Stimulated activated CD4-positive, alpha-beta T cell treated with anti-CD3 and anti-CD28 coated beads, TNF-alpha, amount 100 ng/mL, for 24 hours (primary cell): ENCODE measurements around the gene LRRC14B.
"Not testable (repeated sequence)": the region's sequence is repeated elsewhere in the genome, so short reads cannot be mapped to it uniquely, and the experiment has no call there.

Experiments
- DNase-seq, 3 experiments: peaks; one replicate each; pipeline ENCODE4 v3.0.0-alpha.2; 2020; ENCODE audit warnings: low read depth in 3 of 3

The LRRC14B gene

GRCh38 chr5:241045-241669 lies 49.9 kb downstream of the LRRC14B start:
- not testable (repeated sequence) for DNase-seq

GRCh38 chr5:243683-244367 lies 52.5 kb downstream of the LRRC14B start:
- peak in 1 of 3 experiments; percentile 30 for DNase-seq

GRCh38 chr5:245717-246116 lies 54.4 kb downstream of the LRRC14B start:
- DNase-seq: not testable (repeated sequence)
